Measurements from ENCODE around the gene HSFX2. TPM values are rescaled to one million over a fixed set of nuclear protein-coding genes. Genes with fewer than 3 reads are reported as not detected.
"Not testable (repeated sequence)": the region's sequence is repeated elsewhere in the genome, so short reads cannot be mapped to it uniquely, and the experiment has no call there.

HSFX2 gene
- total RNA-seq, 8 experiments from 2014 or later: 0.31 to 1.8 (median 0.64) TPM

DNA sequence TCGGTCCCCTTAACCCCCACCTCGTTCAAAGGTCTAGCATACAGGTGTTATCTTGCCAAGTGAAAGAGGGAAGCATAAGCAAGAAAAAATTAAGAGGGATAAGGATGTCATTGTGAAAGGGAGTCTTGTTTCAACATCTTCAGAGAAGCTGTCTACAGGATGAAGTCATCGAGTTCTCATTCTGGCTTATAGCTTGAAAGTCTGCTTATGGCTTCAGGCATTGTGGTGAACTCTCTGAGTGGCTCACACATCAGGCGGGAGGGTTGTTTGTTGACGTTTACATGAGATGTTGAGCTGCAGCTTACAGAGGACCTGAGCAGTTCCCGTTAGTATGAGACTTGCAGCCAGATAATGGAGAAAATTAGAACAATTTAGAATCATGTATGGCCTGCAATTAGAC lies 24.4 kb downstream of the HSFX2 start:
- 0 to 100% (median 33%) methylated on average over 1 to 6 of the region's 6 CpGs; no CpG with 5 or more reads in 6 of the 10 experiments for WGBS, 10 experiments
- H3K27ac ChIP-seq: no peak overlapping the region
- in situ Hi-C loops (cut with MboI; ENCODE audit: low pct_unique_long_range_greater_than_20kb in 2 of 9, low sequenced_read_pairs in 9 of 9, unreplicated experiment in 9 of 9): no loop called here
- peaks cover 2 to 8% of the 10 kb centered on the region in 2 donors for H3K4me1 ChIP-seq (replicated peaks in 1 of 2)
- peak in 3 of 8 experiments; percentile 33 to 43 (median 38) for ATAC-seq (replicated peaks in 6 of 8)
- no peak overlapping the region for H3K4me3 ChIP-seq

DNA sequence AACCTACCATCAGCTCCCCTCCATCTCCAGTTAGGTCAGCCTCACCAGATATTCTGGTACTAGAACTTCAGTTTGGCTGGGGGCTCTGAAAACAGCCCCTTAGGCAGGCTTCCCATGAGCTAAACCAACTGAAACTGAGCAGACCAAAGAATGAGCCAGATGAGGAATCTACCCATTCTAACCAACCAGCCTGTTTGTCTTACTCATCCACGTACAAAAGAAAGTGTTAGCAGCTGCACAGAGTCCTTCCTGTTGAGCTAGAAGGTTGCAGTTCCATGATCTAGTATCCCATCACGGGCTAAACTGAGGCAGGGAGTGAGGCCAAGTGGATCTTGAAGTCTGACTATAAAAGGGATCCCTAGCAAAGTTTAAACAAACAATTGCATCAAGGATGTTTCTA lies 25.3 kb downstream of the HSFX2 start:
- no peak for ATAC-seq (replicated peaks in 6 of 8)
- WGBS, 10 experiments: 14 to 76% (median 18%) methylated on average over 1 to 2 of the region's 2 CpGs; no CpG with 5 or more reads in 6 of the 10 experiments
- Histone ChIP-seq H3K4me3 (no peak overlapping the region), H3K27ac (no peak overlapping the region), H3K4me1 (replicated peaks in 1 of 2) (peaks cover 2 to 8% of the 10 kb centered on the region in 2 donors)
- in situ Hi-C loops (cut with MboI; ENCODE audit: low pct_unique_long_range_greater_than_20kb in 2 of 9, low sequenced_read_pairs in 9 of 9, unreplicated experiment in 9 of 9): no loop called here

DNA sequence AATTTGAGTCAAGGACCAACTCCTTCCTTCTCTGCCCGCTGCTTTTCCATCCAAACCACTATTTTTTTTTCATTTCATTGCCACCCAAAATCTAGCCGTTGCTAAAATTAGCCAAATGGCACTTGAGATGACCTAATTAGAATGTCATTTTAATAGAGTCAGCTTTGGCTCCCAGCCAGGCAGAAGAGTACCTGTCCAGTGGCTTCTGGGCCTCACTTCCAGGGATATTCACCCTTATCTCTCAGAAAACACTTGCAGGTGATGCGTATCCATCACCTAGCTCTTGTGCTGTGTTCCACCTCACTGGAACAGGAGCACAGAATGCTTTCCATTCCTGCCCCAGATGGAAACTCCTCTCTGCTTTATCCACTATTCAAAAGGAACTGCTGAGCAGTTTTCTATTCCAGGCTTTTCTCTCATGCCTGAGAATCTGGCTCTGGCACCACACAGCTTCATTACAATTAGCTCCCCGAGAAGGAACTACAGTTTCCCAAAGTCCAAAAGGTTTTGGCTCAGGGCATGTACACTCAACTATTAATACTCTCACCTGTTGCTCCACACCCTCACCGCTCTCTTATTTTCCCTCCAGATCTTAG lies 26.3 kb downstream of the HSFX2 start:
- 18 to 100% (median 49%) methylated on average over 1 to 4 of the region's 5 CpGs; no CpG with 5 or more reads in 4 of the 10 experiments for WGBS, 10 experiments
- H3K4me1 ChIP-seq (replicated peaks in 1 of 2): peaks cover 2 to 8% of the 10 kb centered on the region in 2 donors
- no peak overlapping the region for H3K4me3 ChIP-seq
- no peak overlapping the region for H3K27ac ChIP-seq
- no peak for ATAC-seq (replicated peaks in 6 of 8)
- in situ Hi-C loops (cut with MboI; ENCODE audit: low pct_unique_long_range_greater_than_20kb in 2 of 9, low sequenced_read_pairs in 9 of 9, unreplicated experiment in 9 of 9): no loop called here

DNA sequence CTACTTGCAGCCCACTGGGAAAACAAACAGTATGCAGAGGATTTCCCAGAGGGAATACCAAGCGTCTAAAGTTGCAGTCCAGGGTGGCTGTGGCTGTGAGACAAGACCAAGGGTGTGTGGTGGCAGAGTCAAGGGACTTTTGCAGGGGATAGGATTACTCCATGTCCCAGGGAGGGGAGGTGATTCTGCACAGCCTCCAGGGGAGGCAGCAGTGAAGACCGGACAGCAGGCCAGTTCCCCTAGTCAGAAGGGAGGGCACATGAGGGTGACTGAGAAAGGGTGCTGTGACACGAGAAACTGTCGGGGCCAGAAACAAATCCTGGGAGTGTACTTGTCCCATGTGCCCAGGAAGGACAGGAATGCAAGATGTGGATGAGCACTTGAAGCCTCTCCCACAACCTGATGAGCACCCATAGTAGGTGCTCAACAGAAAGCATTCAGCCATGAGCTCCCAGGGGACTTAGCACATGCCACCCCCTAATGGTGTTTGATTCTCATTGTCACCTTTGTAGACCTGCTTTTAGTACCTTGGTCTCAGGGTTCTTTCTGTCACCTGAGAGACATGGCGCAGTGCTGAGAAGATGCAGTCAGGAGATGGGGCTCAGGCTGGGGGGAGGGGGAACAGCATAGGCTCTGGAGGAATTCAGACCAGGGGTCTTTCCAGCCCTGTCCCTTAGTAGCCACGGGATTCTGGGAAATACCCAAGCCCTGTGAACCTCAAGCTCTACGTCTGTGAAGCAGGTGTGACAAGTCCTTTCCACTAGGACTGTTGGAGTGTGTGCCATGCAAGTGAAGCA lies 27.3 kb downstream of the HSFX2 start:
- 53 to 100% methylated on average over 2 to 4 of the region's 7 CpGs; no CpG with 5 or more reads in 8 of the 10 experiments for WGBS, 10 experiments
- H3K4me1 ChIP-seq (replicated peaks in 1 of 2): peaks cover 2 to 8% of the 10 kb centered on the region in 2 donors
- no peak for ATAC-seq (replicated peaks in 6 of 8)
- in situ Hi-C loops (cut with MboI; ENCODE audit: low pct_unique_long_range_greater_than_20kb in 2 of 9, low sequenced_read_pairs in 9 of 9, unreplicated experiment in 9 of 9): no loop called here
- no peak overlapping the region for H3K4me3 ChIP-seq
- H3K27ac ChIP-seq: no peak overlapping the region

DNA sequence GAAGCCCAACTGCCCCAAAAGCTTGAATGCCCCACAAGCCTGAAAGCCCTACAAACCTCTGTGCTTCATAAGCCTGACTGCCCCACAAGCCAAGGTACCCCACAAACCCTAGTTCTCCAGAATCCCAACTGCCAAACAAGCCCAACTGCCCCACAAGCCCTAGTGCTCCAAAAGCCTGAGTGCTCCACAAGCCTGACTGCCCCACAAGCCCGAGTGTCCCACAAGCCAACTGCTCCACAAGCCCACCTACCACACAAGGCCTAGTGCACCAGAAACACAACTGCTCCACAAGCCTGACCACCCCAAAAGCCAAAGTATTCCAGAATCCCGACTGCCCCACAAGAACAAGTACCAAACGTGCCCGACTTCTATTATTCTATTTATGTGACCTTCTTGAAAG lies 31.8 kb downstream of the HSFX2 start:
- no peak for ATAC-seq (replicated peaks in 6 of 8)

DNA sequence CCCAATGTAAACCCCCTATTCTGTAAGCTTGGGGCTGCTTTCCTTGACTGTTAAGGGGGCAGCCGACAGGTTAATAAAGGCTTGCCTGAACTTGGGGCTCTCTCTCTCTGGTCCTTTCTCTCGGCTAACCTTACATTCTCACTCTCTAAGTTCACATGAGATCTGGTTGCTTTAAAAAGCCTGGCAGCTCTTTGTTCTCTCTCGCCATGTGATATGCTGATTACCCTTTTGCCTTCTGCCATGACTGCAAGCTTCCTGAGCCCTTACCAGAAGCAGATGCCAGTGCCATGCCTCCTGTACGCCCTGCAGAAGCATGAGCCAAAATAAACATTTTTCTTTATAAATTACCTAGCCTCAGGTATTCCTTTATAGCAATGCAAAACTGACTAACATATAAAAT lies 39.9 kb downstream of the HSFX2 start:
- H3K4me1 ChIP-seq (replicated peaks in 1 of 2); in situ Hi-C loops (cut with MboI; ENCODE audit: low pct_unique_long_range_greater_than_20kb in 2 of 9, low sequenced_read_pairs in 9 of 9, unreplicated experiment in 9 of 9); H3K27ac ChIP-seq; ATAC-seq (replicated peaks in 6 of 8); H3K4me3 ChIP-seq: not testable (repeated sequence)
- no CpG with 5 or more reads among the region's 4 CpGs for WGBS, 10 experiments

More for the DNA sequence above, 31.8 kb downstream of the HSFX2 start:
- no peaks in the 10 kb centered on the region for H3K4me1 ChIP-seq (replicated peaks in 1 of 2)
- in situ Hi-C loops (cut with MboI; ENCODE audit: low pct_unique_long_range_greater_than_20kb in 2 of 9, low sequenced_read_pairs in 9 of 9, unreplicated experiment in 9 of 9): no loop called here
- no peak overlapping the region for H3K4me3 ChIP-seq
- 0% methylated on average over 1 of the region's 4 CpGs; no CpG with 5 or more reads in 9 of the 10 experiments for WGBS, 10 experiments
- no peak overlapping the region for H3K27ac ChIP-seq

DNA sequence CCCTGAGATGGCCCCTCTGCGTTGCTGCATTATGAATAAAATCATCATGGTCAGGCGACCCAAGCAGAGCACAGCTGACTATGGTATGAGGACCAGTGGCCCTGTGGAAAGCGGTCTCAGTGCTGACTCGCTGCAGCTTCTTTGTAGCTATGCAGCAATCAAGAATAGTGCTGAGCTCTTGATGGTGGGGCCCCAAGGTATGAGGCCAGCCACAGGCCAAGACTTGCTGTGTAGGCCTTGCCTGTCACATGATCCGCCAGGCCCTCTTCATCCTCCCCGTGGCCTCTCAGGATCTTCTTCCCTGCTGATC lies 43.2 kb downstream of the HSFX2 start:
- H3K27ac ChIP-seq; H3K4me3 ChIP-seq; in situ Hi-C loops (cut with MboI; ENCODE audit: low pct_unique_long_range_greater_than_20kb in 2 of 9, low sequenced_read_pairs in 9 of 9, unreplicated experiment in 9 of 9); H3K4me1 ChIP-seq (replicated peaks in 1 of 2); ATAC-seq (replicated peaks in 6 of 8): not testable (repeated sequence)
- no CpG with 5 or more reads among the region's 6 CpGs for WGBS, 10 experiments

DNA sequence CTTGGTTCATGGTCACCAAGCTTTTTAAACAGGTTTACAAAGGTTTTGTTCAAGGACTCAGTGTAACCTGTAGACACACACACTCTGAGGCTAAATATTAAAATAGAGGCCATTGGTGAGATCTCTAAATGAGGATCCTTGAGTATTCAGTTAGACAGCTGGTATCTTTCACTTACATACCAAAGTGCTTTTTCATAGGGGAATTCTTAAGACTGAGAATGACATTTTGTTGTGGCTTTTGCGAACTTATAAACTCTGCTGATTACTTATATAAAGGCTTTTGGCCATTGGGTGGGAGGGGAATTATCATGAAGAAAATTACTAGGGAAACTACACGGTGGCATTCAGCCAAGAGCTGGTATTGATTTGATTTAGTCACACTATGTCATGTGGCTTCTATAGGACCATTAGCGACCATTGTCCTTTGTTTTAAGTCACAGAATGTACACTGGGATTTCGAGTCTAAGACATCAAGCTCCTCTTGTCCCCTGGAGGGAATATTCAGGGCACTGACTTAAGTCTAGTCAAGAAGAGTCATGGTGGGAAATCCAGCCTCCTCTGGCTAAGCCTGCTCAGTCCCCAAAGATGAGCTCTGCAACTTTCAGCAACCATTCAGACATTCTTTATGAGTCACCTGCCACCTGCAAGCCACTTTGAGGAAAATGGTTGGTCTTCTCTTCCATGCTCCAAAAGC lies 43.7 kb downstream of the HSFX2 start:
- H3K27ac ChIP-seq; ATAC-seq (replicated peaks in 6 of 8); H3K4me1 ChIP-seq (replicated peaks in 1 of 2); H3K4me3 ChIP-seq; in situ Hi-C loops (cut with MboI; ENCODE audit: low pct_unique_long_range_greater_than_20kb in 2 of 9, low sequenced_read_pairs in 9 of 9, unreplicated experiment in 9 of 9): not testable (repeated sequence)
- WGBS, 10 experiments: no CpG with 5 or more reads among the region's 4 CpGs

DNA sequence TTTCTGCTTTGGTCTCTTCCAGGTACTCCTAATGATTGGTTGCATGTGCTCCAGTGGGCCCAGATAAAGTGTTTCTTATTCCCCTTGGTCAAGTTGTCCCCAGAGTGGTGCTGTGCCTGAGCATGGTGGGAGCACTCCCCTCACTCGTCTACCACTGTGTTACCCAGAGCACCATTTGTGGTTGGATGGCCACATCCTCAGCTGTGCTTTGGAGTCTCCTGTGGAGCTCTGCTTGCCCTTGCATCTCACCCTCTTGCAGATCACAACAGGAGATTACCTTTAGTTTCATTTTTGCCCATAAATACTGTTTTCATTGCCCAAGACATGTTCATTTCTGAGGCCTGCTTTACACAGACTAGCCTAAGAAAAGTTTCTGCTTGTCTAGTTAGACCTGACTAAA lies 44.7 kb downstream of the HSFX2 start:
- ATAC-seq (replicated peaks in 6 of 8); H3K27ac ChIP-seq; H3K4me1 ChIP-seq (replicated peaks in 1 of 2); in situ Hi-C loops (cut with MboI; ENCODE audit: low pct_unique_long_range_greater_than_20kb in 2 of 9, low sequenced_read_pairs in 9 of 9, unreplicated experiment in 9 of 9); H3K4me3 ChIP-seq: not testable (repeated sequence)
- no CpG with 5 or more reads among the region's 1 CpG for WGBS, 10 experiments

DNA sequence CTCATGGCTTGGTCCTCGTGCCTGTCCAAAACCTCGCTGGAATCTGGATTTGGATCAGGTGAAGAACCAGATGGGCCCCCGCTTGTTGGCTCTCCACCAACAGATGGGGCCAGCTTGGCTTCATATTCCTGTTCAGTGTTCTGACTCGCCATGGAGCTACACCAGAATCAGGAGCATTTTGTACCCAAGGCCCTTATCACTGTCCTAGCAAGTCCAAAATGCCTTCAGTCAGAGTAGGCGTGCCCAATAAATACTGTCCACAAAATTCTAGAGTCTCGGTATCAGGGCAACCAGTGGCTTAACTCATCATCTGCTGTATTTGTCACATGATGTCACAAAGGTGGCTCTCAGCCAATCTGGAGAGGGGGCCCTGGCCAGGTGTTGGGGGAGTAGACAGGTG lies 45.4 kb downstream of the HSFX2 start, which contains the start of gene HSFX3:
Gene HSFX3, minus strand, starts transcription at position 224 of the 400 bp plus-strand sequence. Its CDS starts 72 bp downstream, at position 152.
- H3K27ac ChIP-seq; in situ Hi-C loops (cut with MboI; ENCODE audit: low pct_unique_long_range_greater_than_20kb in 2 of 9, low sequenced_read_pairs in 9 of 9, unreplicated experiment in 9 of 9); H3K4me1 ChIP-seq (replicated peaks in 1 of 2); H3K4me3 ChIP-seq; ATAC-seq (replicated peaks in 6 of 8): not testable (repeated sequence)
- no CpG with 5 or more reads among the region's 6 CpGs for WGBS, 10 experiments

DNA sequence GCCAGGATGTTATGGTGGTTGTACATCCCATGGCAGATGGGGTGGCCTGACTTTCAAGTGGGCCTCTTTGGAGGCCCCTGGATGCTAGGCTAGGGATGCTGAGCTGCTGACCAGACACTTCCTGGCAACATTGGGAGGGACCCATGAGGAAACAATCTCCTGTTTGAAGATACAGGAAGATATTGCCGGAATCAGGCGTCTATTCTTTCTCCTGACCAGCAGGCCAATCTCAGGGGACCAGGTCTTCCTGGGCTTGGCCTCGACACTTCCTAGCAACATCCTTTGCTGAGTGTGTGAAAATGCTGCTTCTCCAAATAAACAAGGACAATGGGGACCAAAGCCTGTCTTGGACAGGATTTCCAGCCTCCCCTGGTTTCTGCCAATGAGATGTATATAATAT lies 47.3 kb downstream of the HSFX2 start:
- H3K4me1 ChIP-seq (replicated peaks in 1 of 2); H3K4me3 ChIP-seq; ATAC-seq (replicated peaks in 6 of 8); H3K27ac ChIP-seq; in situ Hi-C loops (cut with MboI; ENCODE audit: low pct_unique_long_range_greater_than_20kb in 2 of 9, low sequenced_read_pairs in 9 of 9, unreplicated experiment in 9 of 9): not testable (repeated sequence)
- WGBS, 10 experiments: no CpG with 5 or more reads among the region's 3 CpGs

DNA sequence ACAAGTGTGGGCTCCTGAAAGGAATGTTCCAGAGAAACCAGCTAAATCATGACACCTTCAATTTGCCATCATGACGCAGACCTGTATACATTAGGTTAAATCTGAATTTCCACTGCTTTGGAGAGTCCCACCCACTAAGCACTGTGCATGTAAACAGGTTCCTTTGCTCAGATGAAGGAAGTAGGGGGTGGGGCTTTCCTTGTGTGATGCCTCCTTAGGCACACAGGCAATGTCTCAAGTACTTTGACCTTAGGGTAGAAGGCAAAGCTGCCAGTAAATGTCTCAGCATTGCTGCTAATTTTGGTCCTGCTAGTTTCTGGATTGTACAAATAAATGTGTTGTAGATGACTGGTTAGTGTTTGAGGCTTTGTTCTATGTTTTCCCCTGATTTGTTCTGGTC lies 48.2 kb downstream of the HSFX2 start:
- no CpG with 5 or more reads among the region's 1 CpG for WGBS, 10 experiments
- H3K4me3 ChIP-seq; H3K4me1 ChIP-seq (replicated peaks in 1 of 2); H3K27ac ChIP-seq; ATAC-seq (replicated peaks in 6 of 8); in situ Hi-C loops (cut with MboI; ENCODE audit: low pct_unique_long_range_greater_than_20kb in 2 of 9, low sequenced_read_pairs in 9 of 9, unreplicated experiment in 9 of 9): not testable (repeated sequence)

Measured in motor neuron (in vitro differentiated cells).